Upper lobe of left lung (tissue), 4 donors: ENCODE results near the gene CACNA2D2.

Source experiments
- CTCF ChIP-seq, 6 experiments: fragments of 450-650 bp in 4 of 6; fragments of 200-600 bp in 2 of 6; sonication (generic) in 2 of 6; IDR thresholded peaks; one replicate each; pipeline ENCODE4 v1.5.1; 2016 to 2019; ENCODE audit warnings: antibody characterized with exemption in 6 of 6
- EP300 ChIP-seq, 4 donors: sonication (generic); formaldehyde crosslinking; IDR thresholded peaks; one replicate each; pipeline ENCODE4 v1.5.1; 2017; ENCODE audit warnings: antibody characterized with exemption in 4 of 4, control low read depth in 2 of 4
- POLR2A ChIP-seq, 4 donors: fragments of 450-650 bp; IDR thresholded peaks; one replicate each; pipeline ENCODE4 v1.5.1; 2016 to 2017; ENCODE audit warnings: antibody characterized with exemption in 4 of 4, mild to moderate bottlenecking in 2 of 4

- no peak for TF ChIP-seq CTCF (IDR thresholded peaks at IDR 0.05)
- TF ChIP-seq POLR2A (IDR thresholded peaks at IDR 0.05): no peak
- TF ChIP-seq EP300 (IDR thresholded peaks at IDR 0.05): no peak
Observed at GRCh38 chr3:50388720-50389413, 114.6 kb downstream of the CACNA2D2 start.
